ENCODE measurements around the gene NRP1. TPM values are rescaled to one million over a fixed set of nuclear protein-coding genes. Genes with fewer than 3 reads are reported as not detected.

NRP1 gene
- total and polyA plus RNA-seq, 10 donors, result 4.8 to 202 (median 138) TPM

- Histone ChIP-seq H3K4me1 (no peaks in the 10 kb centered on the region), H3K27me3 (replicated peaks in 1 of 7) (no peaks in the 10 kb centered on the region), H3K27ac (no peak overlapping the region), H3K36me3 (no peaks in the 10 kb centered on the region), H3K4me3 (no peak overlapping the region), H3K9me3 (no peaks in the 10 kb centered on the region)
- intact Hi-C loops (cut with DNase I; ENCODE audit: low total_unique reads), result no loop called here
- TF ChIP-seq CTCF (IDR thresholded peaks at IDR 0.05 in 8 of 11, conservative IDR thresholded peaks at IDR 0.05 in 3 of 11) (no peak), POLR2A (IDR thresholded peaks at IDR 0.05) (no peak), POLR2AphosphoS5 (IDR thresholded peaks at IDR 0.05) (no peak)
- no peak for DNase-seq
- WGBS, 5 donors, result 91 to 95% (median 92%) methylated on average over 2 of the region's 2 CpGs
Measured at GRCh38 chr10:33373263-33373662, 38.8 kb upstream of the NRP1 start.

GRCh38 chr10:33371234-33371633 lies 36.8 kb upstream of the NRP1 start:
- 65 to 69% (median 68%) methylated on average over 4 of the region's 4 CpGs for WGBS, 5 donors
- H3K27me3 ChIP-seq (replicated peaks in 1 of 7), result no peaks in the 10 kb centered on the region
- H3K36me3 ChIP-seq, result no peaks in the 10 kb centered on the region
- TF ChIP-seq CTCF (IDR thresholded peaks at IDR 0.05 in 8 of 11, conservative IDR thresholded peaks at IDR 0.05 in 3 of 11), result no peak
- TF ChIP-seq POLR2A (IDR thresholded peaks at IDR 0.05), result no peak
- TF ChIP-seq POLR2AphosphoS5 (IDR thresholded peaks at IDR 0.05), result no peak
- H3K9me3 ChIP-seq, result peaks cover 0 to 11% (median 8%) of the 10 kb centered on the region in 8 donors
- no peak overlapping the region for H3K4me3 ChIP-seq
- DNase-seq, result no peak
- no peak overlapping the region for H3K27ac ChIP-seq
- intact Hi-C loops (cut with DNase I; ENCODE audit: low total_unique reads), result no loop called here
- no peaks in the 10 kb centered on the region for H3K4me1 ChIP-seq

- Histone ChIP-seq H3K27me3 (replicated peaks in 1 of 7) (no peaks in the 10 kb centered on the region), H3K27ac (no peak overlapping the region), H3K4me1 (no peaks in the 10 kb centered on the region), H3K4me3 (no peak overlapping the region), H3K9me3 (peaks cover 0 to 19% (median 14%) of the 10 kb centered on the region in 8 donors), H3K36me3 (no peaks in the 10 kb centered on the region)
- WGBS, 5 donors, result 87 to 98% (median 91%) methylated on average over 2 of the region's 2 CpGs
- no peak for DNase-seq
- intact Hi-C loops (cut with DNase I; ENCODE audit: low total_unique reads), result no loop called here
- TF ChIP-seq POLR2AphosphoS5 (IDR thresholded peaks at IDR 0.05) (no peak), POLR2A (IDR thresholded peaks at IDR 0.05) (no peak), CTCF (IDR thresholded peaks at IDR 0.05 in 8 of 11, conservative IDR thresholded peaks at IDR 0.05 in 3 of 11) (no peak)
Measured at GRCh38 chr10:33370434-33370930, 36.0 kb upstream of the NRP1 start.

- Histone ChIP-seq H3K27me3 (replicated peaks in 1 of 7) (no peaks in the 10 kb centered on the region), H3K9me3 (peaks cover 0 to 22% (median 14%) of the 10 kb centered on the region in 8 donors), H3K36me3 (no peaks in the 10 kb centered on the region), H3K27ac (no peak overlapping the region), H3K4me1 (no peaks in the 10 kb centered on the region), H3K4me3 (no peak overlapping the region)
- WGBS, 5 donors, result 88 to 96% (median 91%) methylated on average over 4 of the region's 4 CpGs
- no peak for TF ChIP-seq POLR2AphosphoS5 (IDR thresholded peaks at IDR 0.05)
- TF ChIP-seq POLR2A (IDR thresholded peaks at IDR 0.05), result no peak
- TF ChIP-seq CTCF (IDR thresholded peaks at IDR 0.05 in 8 of 11, conservative IDR thresholded peaks at IDR 0.05 in 3 of 11), result no peak
- DNase-seq, result no peak
- intact Hi-C loops (cut with DNase I; ENCODE audit: low total_unique reads), result no loop called here
Measured at GRCh38 chr10:33368086-33368485, 33.6 kb upstream of the NRP1 start.

Data from spleen (tissue), 11 donors.